PFSK-1 (cell line): ENCODE data around the gene CNGB1.

Experiments
- POLR2AphosphoS5 ChIP-seq: IDR thresholded peaks from 2 replicates; pipeline ENCODE4 v1.6.1; 2012; ENCODE audit warnings: low read depth, mild to moderate bottlenecking, control low read depth, low read length, moderate library complexity
- REST ChIP-seq, 2 experiments: IDR thresholded peaks; 2 replicates each; pipeline versions ENCODE4 v1.6.1 to v1.8.0; 2011 to 2012; ENCODE audit warnings: low read depth in 2 of 2, low read length in 2 of 2, control low read depth in 1 of 2, inconsistent platforms in 1 of 2, mild to moderate bottlenecking in 1 of 2, moderate library complexity in 1 of 2; ENCODE audit not compliant: insufficient read depth in 1 of 2
- SIN3A ChIP-seq: IDR thresholded peaks from 2 replicates; pipeline ENCODE4 v1.6.1; 2012; ENCODE audit warnings: mild to moderate bottlenecking, low read length, moderate library complexity, borderline replicate concordance; ENCODE audit not compliant: insufficient read depth

- TF ChIP-seq SIN3A = no peak
- no peak for TF ChIP-seq POLR2AphosphoS5
- TF ChIP-seq REST (IDR thresholded peaks at IDR 0.05; ENCODE audit: insufficient read depth in 1 of 2, low read depth in 2 of 2, low read length in 2 of 2) = no peak
Observed at GRCh38 chr16:58001781-58002415, 31.0 kb upstream of the CNGB1 start.
